Activated CD4-positive, alpha-beta T cell treated with anti-CD3 and anti-CD28 coated beads, Interleukin-2, amount 10 ng/mL, durations not matched to agents 7 days and 5 days (primary cell): ENCODE measurements around the gene UNC5B. TPM values are rescaled to one million over a fixed set of nuclear protein-coding genes. Genes with fewer than 3 reads are reported as not detected.

ENCODE experiments used
- CTCF ChIA-PET: fragments of 350-600 bp; sonication (Branson Sonifier 250); formaldehyde crosslinking; loops from one replicate; lab custom pipeline; 2021; ENCODE audit warnings: antibody characterized with exemption; lab: Charles Lee
- POLR2A ChIA-PET: fragments of 350-600 bp; sonication (Branson Sonifier 250); formaldehyde crosslinking; loops from one replicate; lab custom pipeline; 2021; ENCODE audit warnings: antibody characterized with exemption; lab: Charles Lee
- DNase-seq: peaks from one replicate; pipeline ENCODE4 v3.0.0-alpha.2; 2020
- H3K27ac Mint-ChIP-seq: one replicate; pipeline ENCODE4 v1.8.0; 2021; ENCODE audit warnings: mild to moderate bottlenecking, moderate library complexity, mixed read lengths
- H3K27me3 Mint-ChIP-seq: one replicate; pipeline ENCODE4 v1.8.0; 2021; ENCODE audit warnings: mixed read lengths
- H3K36me3 Mint-ChIP-seq: one replicate; pipeline ENCODE4 v1.8.0; 2021; ENCODE audit warnings: low read depth, mixed read lengths
- H3K4me1 Mint-ChIP-seq: one replicate; pipeline ENCODE4 v1.8.0; 2021; ENCODE audit warnings: mixed read lengths
- H3K4me3 Mint-ChIP-seq: one replicate; pipeline ENCODE4 v1.8.0; 2021; ENCODE audit warnings: mild to moderate bottlenecking, moderate library complexity, mixed read lengths
- H3K9me3 Mint-ChIP-seq: one replicate; pipeline ENCODE4 v1.8.0; 2021; ENCODE audit warnings: mixed read lengths
- total RNA-seq, 2 experiments: library from RNA; stranded (reverse); gene quantifications; one replicate each; pipeline ENCODE4 v1.2.3, GENCODE V29; 2021

Gene UNC5B
- total RNA-seq, 2 experiments from 2014 or later = not detected

- peaks cover under 1% of the 10 kb centered on the region for H3K27me3 Mint-ChIP-seq
- ChIA-PET POLR2A (no interaction called here), CTCF (no interaction called here)
- no peaks in the 10 kb centered on the region for H3K4me1 Mint-ChIP-seq
- no peak overlapping the region for H3K4me3 Mint-ChIP-seq
- no peak overlapping the region for H3K27ac Mint-ChIP-seq
- H3K9me3 Mint-ChIP-seq = no peaks in the 10 kb centered on the region
- H3K36me3 Mint-ChIP-seq = no peaks in the 10 kb centered on the region
- DNase-seq = no peak
Measured at GRCh38 chr10:71307469-71308085, 95.2 kb downstream of the UNC5B start.

DNA sequence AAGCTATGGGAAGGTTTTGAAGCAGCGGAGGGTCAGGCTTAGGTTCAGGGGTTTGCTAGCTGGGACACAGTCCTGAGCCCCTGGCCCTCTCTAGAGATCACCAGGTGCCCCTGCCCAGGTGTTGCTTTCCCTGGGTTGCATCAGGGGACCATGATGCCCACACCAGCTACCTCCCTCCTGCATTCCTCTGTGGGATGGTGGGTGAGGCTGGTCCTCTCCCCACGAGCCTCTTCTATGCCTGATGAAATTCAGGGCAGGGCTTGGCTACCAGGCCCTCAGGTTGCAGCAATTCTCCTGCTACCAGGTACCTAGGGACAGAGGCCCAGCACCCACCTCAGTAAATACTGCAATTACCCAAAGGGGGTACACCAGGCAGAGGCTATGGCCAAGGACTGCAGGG, 95.9 kb downstream of the UNC5B start:
- CTCF ChIA-PET = no interaction called here
- no peaks in the 10 kb centered on the region for H3K9me3 Mint-ChIP-seq

DNA sequence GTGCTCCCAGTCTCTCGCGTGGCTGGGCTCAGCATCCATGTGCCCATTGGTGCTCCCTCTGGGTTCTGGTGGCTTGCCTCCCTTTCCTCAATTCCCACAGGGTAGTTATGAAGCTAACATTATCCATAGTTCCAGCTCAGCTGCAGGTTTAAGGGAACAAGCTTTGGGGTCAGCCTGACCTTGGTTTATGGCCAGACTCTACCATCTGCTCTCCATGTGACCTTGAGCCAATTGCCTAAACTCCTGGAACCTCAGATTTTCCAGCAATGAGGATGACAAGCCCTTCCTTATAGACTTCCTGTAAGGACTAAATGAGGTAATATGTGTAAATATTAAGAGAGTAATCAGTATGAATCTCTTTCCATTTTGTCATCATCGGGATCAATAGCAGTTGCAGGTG, 96.6 kb downstream of the UNC5B start:
- Mint-ChIP-seq H3K4me3 (no peak overlapping the region), H3K27ac (no peak overlapping the region), H3K4me1 (no peaks in the 10 kb centered on the region), H3K36me3 (no peaks in the 10 kb centered on the region), H3K27me3 (peaks cover 2% of the 10 kb centered on the region), H3K9me3 (no peaks in the 10 kb centered on the region)
- POLR2A ChIA-PET = no interaction called here
- CTCF ChIA-PET = interaction anchor here (1.0 kb wide), 1 partner anchor 13 kb away, joined by 3 read pairs; no protein-coding TSS in a partner anchor
- no peak for DNase-seq

More for the DNA sequence above, 95.9 kb downstream of the UNC5B start:
- POLR2A ChIA-PET = no interaction called here
- no peaks in the 10 kb centered on the region for H3K4me1 Mint-ChIP-seq
- H3K4me3 Mint-ChIP-seq = no peak overlapping the region
- DNase-seq = no peak
- H3K36me3 Mint-ChIP-seq = no peaks in the 10 kb centered on the region
- H3K27ac Mint-ChIP-seq = no peak overlapping the region
- peaks cover 2% of the 10 kb centered on the region for H3K27me3 Mint-ChIP-seq

DNA sequence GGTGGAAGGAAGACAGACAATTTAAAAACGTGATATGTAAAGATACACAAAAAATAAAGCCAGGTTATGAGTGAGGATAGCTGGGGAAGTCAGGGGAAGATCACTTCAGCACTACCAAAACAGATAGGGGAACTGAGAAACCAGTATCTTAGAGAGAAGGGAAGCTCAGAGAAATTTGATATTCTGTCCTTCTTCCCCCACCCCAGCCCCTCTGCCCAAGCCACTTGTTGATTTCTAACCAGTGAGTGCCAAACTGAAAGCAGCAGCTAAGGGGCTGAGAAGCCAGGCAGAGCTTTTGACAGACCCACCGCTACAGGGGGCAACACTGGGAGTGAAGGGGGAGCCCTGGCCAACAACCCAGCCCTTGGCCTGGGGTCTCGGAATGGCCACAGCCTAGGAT, 97.5 kb downstream of the UNC5B start:
- CTCF ChIA-PET = interaction anchor here (0.9 to 1.0 kb wide), 2 partner anchors 14 to 587 kb away, joined by 3 read pairs; no protein-coding TSS in a partner anchor
- H3K4me3 Mint-ChIP-seq = no peak overlapping the region
- no peaks in the 10 kb centered on the region for H3K9me3 Mint-ChIP-seq
- no peak overlapping the region for H3K27ac Mint-ChIP-seq
- no peaks in the 10 kb centered on the region for H3K4me1 Mint-ChIP-seq
- DNase-seq = no peak
- no peaks in the 10 kb centered on the region for H3K36me3 Mint-ChIP-seq
- POLR2A ChIA-PET = no interaction called here
- peaks cover 2% of the 10 kb centered on the region for H3K27me3 Mint-ChIP-seq

DNA sequence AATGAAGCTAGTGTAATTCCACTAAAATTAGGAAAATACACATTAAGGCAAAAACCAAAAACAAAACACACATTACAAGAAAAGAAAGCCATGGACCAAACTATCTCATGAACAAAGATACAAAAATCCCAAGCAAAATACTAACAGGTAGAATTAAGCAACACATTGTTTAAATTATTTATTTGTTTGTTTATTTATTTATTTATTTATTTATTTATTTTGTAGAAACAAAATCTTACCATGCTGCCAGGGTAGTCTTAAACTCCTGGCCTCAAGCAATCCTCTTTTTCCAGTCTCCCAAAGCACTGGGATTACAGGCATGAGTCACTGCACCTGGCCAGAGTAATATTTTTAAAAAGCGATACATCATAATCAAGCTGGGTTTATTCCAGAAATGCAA, 99.8 kb downstream of the UNC5B start:
- H3K4me3 Mint-ChIP-seq = no peak overlapping the region
- CTCF ChIA-PET = interaction anchor here (0.6 to 1.4 kb wide), 4 partner anchors 8 to 452 kb away, joined by 3 to 4 read pairs (median 3); no protein-coding TSS in a partner anchor
- H3K9me3 Mint-ChIP-seq = no peaks in the 10 kb centered on the region
- peaks cover 14% of the 10 kb centered on the region for H3K4me1 Mint-ChIP-seq
- H3K27me3 Mint-ChIP-seq = peaks cover 2% of the 10 kb centered on the region
- no peak overlapping the region for H3K27ac Mint-ChIP-seq
- H3K36me3 Mint-ChIP-seq = no peaks in the 10 kb centered on the region
- no peak for DNase-seq
- POLR2A ChIA-PET = no interaction called here

- CTCF ChIA-PET = interaction anchor here (0.5 to 2.6 kb wide), 9 partner anchors 256 to 784 kb away, joined by 3 to 10 read pairs (median 4); no protein-coding TSS in a partner anchor
Measured at GRCh38 chr10:71312811-71313789, 100.7 kb downstream of the UNC5B start.

GRCh38 chr10:71314028-71314693, 101.8 kb downstream of the UNC5B start:
- ChIA-PET POLR2A (no interaction called here), CTCF (interaction anchor here (0.5 to 2.6 kb wide), 11 partner anchors 38 to 785 kb away, joined by 3 to 10 read pairs (median 4); no protein-coding TSS in a partner anchor)

More at GRCh38 chr10:71312811-71313789, 100.7 kb downstream of the UNC5B start:
- Mint-ChIP-seq H3K36me3 (no peaks in the 10 kb centered on the region), H3K4me1 (peaks cover 20% of the 10 kb centered on the region), H3K27ac (no peak overlapping the region), H3K27me3 (peaks cover 2% of the 10 kb centered on the region), H3K9me3 (no peaks in the 10 kb centered on the region), H3K4me3 (no peak overlapping the region)
- POLR2A ChIA-PET = interaction anchor here (0.6 kb wide), 1 partner anchor 40 kb away, joined by 4 read pairs; no protein-coding TSS in a partner anchor
- DNase-seq = no peak

DNA sequence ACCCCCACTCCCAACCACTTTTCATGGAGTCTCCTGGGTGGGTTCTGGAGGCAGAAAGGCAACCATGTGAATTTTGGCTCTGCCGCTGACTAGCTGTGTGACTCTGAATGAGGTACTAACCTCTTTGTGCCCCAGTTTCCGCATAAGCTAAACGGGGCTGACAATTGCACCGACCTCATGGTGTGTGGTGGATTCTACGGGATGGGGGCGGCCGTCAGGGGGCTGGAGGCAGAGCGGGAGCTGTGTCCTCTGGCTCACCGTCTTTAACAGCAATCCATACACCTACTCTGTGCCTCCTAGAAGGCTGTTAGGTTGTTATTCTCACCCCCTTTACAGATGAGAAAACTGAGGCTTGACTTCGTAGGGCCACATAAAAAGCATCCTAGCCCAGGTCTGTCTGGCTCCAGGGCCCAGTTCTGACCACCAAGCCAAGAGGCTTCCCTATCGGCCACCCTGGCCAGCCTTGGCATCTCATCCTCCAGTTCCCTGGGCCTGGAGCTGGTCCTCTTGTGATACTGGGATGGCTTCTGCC, 102.4 kb downstream of the UNC5B start:
- Mint-ChIP-seq H3K36me3 (no peaks in the 10 kb centered on the region), H3K27ac (no peak overlapping the region), H3K4me3 (no peak overlapping the region), H3K4me1 (peaks cover 30% of the 10 kb centered on the region), H3K27me3 (peaks cover 2% of the 10 kb centered on the region), H3K9me3 (no peaks in the 10 kb centered on the region)
- DNase-seq = no peak
- ChIA-PET CTCF (interaction anchor here (0.6 to 2.6 kb wide), 10 partner anchors 11 to 581 kb away, joined by 3 to 10 read pairs (median 4); no protein-coding TSS in a partner anchor), POLR2A (no interaction called here)

More at GRCh38 chr10:71314028-71314693, 101.8 kb downstream of the UNC5B start:
- Mint-ChIP-seq H3K27ac (no peak overlapping the region), H3K27me3 (peaks cover 2% of the 10 kb centered on the region), H3K9me3 (no peaks in the 10 kb centered on the region), H3K4me3 (no peak overlapping the region), H3K36me3 (no peaks in the 10 kb centered on the region), H3K4me1 (peaks cover 25% of the 10 kb centered on the region)
- peak; percentile 52 for DNase-seq

- H3K27me3 Mint-ChIP-seq = peaks cover 2% of the 10 kb centered on the region
- H3K4me3 Mint-ChIP-seq = no peak overlapping the region
- no peaks in the 10 kb centered on the region for H3K9me3 Mint-ChIP-seq
- H3K27ac Mint-ChIP-seq = no peak overlapping the region
- no peak for DNase-seq
- POLR2A ChIA-PET = no interaction called here
- CTCF ChIA-PET = interaction anchor here (0.8 to 2.5 kb wide), 7 partner anchors 13 to 458 kb away, joined by 3 to 10 read pairs (median 3); partner anchors contain the start of gene VSIR
- peaks cover 33% of the 10 kb centered on the region for H3K4me1 Mint-ChIP-seq
- no peaks in the 10 kb centered on the region for H3K36me3 Mint-ChIP-seq
Measured at GRCh38 chr10:71316056-71316785, 103.9 kb downstream of the UNC5B start.

- Mint-ChIP-seq H3K27ac (no peak overlapping the region), H3K36me3 (no peaks in the 10 kb centered on the region), H3K4me3 (no peak overlapping the region), H3K4me1 (peaks cover 33% of the 10 kb centered on the region), H3K27me3 (peaks cover 2% of the 10 kb centered on the region), H3K9me3 (no peaks in the 10 kb centered on the region)
- ChIA-PET POLR2A (no interaction called here), CTCF (interaction anchor here (0.7 to 1.5 kb wide), 7 partner anchors 9 to 457 kb away, joined by 3 to 6 read pairs (median 3); no protein-coding TSS in a partner anchor)
- no peak for DNase-seq
Measured at GRCh38 chr10:71316786-71317160, 104.4 kb downstream of the UNC5B start.

GRCh38 chr10:71317739-71318138, 105.4 kb downstream of the UNC5B start:
- no peak overlapping the region for H3K27ac Mint-ChIP-seq
- no peaks in the 10 kb centered on the region for H3K36me3 Mint-ChIP-seq
- no peaks in the 10 kb centered on the region for H3K9me3 Mint-ChIP-seq
- CTCF ChIA-PET = interaction anchor here (1.2 to 1.5 kb wide), 4 partner anchors 11 to 456 kb away, joined by 3 to 6 read pairs (median 3); no protein-coding TSS in a partner anchor
- peaks cover 33% of the 10 kb centered on the region for H3K4me1 Mint-ChIP-seq
- DNase-seq = no peak
- peaks cover under 1% of the 10 kb centered on the region for H3K27me3 Mint-ChIP-seq
- POLR2A ChIA-PET = no interaction called here
- H3K4me3 Mint-ChIP-seq = no peak overlapping the region
